GM12891 (cell line): ENCODE data around the gene VWA8.

Source experiments
- PAX5 ChIP-seq: IDR thresholded peaks from 2 replicates; pipeline ENCODE4 v1.6.1; 2011; ENCODE audit warnings: low read length, moderate library complexity, mild to moderate bottlenecking; ENCODE audit not compliant: insufficient read depth, severe bottlenecking
- POLR2A ChIP-seq: IDR thresholded peaks from 2 replicates; pipeline ENCODE4 v1.6.1; 2011; ENCODE audit warnings: low read depth, low read length, control low read depth
- POLR2AphosphoS5 ChIP-seq: IDR thresholded peaks from 2 replicates; pipeline ENCODE4 v1.6.1; 2011; ENCODE audit warnings: low read depth, low read length, control low read depth
- SPI1 ChIP-seq: IDR thresholded peaks from 2 replicates; pipeline ENCODE4 v1.6.1; 2011; ENCODE audit warnings: low read depth, low read length, control low read depth
- TAF1 ChIP-seq: IDR thresholded peaks from 2 replicates; pipeline ENCODE4 v1.6.1; 2011; ENCODE audit warnings: low read depth, low read length, control low read depth

DNA sequence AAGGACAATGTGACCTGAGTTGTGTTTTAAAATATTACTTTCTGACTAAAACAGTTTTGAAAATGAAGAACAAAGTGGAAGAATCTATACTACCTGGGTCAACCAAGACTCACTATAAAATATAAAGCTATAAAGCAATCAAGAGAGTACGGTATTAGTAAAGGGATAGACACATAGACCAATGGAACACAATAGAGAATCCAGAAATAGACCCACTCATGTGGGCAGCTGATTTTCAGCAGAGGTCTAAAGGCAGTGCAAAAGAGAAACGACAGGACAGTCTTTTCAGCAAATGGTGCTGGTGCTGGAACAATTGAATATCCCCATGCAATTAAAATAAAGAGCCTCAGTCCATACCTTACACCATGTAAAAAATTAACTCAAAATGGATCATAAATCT, 278.9 kb downstream of the VWA8 start:
- no peak for TF ChIP-seq POLR2AphosphoS5
- no peak for TF ChIP-seq POLR2A
- no peak for TF ChIP-seq TAF1
- TF ChIP-seq SPI1 = no peak
- no peak for TF ChIP-seq PAX5
